Measurements from ENCODE around the gene MLF1.
A peak's percentile ranks its signal among the peaks of the same experiment; 100 is the strongest.
"Not testable (repeated sequence)": the region's sequence is repeated elsewhere in the genome, so short reads cannot be mapped to it uniquely, and the experiment has no call there.

The MLF1 gene, protein sequence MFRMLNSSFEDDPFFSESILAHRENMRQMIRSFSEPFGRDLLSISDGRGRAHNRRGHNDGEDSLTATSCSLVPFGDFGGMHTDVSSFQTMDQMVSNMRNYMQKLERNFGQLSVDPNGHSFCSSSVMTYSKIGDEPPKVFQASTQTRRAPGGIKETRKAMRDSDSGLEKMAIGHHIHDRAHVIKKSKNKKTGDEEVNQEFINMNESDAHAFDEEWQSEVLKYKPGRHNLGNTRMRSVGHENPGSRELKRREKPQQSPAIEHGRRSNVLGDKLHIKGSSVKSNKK

DNA sequence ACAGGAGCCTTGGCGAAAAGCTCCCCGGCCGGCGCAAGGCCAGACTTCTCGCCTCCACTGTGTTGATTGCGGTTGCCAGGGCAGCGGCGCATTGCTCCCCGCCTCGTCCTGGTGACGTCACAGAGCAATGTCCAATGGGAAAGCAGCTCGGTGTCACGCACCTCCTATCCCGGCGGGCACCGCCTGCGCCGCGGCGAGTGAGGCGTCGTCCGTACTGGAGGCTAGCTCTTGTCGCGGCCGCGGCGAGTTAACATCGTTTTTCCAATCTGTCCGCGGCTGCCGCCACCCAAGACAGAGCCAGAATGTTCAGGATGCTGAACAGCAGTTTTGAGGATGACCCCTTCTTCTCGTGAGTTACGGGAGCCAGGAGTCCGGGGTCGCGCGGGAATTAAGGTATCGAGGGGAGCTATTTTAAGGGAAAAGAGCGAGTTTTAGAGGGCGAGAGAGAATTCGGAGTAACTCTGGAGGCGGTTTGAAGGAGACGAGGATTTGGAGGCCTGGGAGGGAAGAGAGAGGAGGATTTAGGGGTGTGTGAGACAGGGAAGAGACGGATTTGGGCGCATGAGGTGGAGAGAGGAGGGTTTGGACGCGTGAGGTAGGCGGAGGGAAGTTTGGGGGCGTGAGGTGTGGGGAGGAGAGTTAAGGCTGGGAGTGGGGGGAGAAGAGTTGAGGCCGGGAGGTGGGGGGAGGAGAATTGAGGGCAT lies at the start of gene MLF1:
Gene MLF1 (plus strand): TSS at position 196 of the 704 bp plus-strand sequence. CDS start 107 bp downstream, at position 303.
- DNase-seq = peak; percentile 61 to 98 (median 92)

DNA sequence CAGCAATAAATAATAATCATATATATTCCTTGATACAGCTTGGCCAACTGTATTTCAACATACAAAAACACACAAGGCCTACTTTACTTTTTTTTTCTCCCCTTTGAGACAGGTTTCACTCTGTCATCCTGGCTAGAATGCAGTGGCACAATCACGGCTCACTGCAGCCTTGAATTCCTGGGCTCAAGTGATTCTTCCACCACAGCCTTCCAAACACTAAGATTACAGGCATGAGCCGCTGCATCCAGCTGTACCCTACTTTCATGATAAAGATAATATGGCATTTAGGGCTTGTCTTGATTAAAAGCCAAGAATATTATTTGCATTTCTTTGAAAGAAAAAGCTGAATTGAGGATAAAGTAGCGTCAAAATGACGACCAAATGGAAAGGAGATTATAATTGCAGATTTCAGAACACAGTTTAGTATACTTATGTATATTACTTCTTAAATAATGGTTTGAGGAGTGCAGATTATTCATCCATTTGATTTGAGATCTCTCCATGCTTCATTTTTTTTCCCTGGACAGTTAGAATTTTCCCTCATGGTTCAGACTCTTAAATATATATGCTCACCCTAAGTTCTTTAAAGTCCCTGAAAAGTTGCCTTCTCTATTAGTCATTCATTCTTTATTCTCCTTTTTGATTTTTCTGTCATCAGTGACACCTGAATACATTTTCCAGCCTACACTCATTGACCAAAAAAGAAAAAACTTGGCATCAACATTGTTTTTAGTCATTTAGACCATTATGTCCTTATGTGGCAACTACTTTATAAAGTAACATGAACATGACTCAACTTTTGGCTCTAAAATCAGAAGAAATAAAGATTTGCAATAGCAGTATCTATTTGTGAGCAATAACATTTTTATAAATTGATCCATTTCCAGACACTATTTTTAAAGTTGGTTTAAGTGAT lies 48.5 kb upstream of the MLF1 start:
- no peak for DNase-seq

DNA sequence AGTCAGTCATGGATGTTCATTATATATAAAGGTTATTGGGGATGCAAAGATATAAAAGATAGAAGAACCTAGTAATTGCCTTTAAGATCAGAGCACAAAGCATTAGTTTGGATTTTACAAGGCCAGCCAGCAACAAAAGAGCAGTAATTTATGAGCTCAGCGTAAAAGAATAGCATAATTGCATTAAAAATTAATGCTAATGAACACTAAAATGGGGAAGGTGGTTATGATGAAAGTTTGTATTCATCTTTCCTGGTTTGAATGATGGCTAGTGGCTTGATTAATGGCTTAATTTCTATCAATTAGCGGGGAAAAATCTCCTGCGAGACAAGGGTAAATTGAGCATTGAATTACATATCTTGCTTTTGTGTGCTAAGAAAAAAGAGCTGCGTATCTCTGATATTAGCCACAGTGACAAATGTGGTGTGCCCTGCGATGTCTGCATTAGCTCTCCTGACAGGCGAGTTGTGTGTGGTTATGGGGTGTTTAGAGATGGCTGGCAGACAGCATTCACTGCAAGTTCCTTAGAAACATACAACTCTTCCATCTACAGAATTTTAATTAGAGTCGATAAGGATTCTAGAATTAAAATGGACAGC lies 42.8 kb upstream of the MLF1 start:
- DNase-seq = no peak

DNA sequence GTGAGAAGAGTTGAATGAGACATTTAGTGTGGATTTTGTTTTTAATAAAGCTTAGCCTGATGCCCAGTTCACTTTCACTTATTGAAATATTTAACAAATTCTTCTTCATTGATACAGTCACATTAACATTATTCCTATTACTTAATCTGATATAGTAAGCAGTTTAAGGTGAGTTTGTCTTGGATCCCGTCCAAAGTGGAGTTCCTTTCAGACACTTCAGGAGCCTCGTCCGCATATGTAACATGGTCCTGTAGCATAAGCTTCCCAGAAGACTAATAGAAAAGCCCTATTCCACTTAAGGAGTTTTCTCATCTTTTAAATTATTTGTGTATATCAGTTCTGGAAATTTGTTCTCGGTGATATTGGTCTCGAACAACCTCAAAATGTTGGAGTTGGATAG lies 39.7 kb upstream of the MLF1 start:
- DNase-seq = no peak

DNA sequence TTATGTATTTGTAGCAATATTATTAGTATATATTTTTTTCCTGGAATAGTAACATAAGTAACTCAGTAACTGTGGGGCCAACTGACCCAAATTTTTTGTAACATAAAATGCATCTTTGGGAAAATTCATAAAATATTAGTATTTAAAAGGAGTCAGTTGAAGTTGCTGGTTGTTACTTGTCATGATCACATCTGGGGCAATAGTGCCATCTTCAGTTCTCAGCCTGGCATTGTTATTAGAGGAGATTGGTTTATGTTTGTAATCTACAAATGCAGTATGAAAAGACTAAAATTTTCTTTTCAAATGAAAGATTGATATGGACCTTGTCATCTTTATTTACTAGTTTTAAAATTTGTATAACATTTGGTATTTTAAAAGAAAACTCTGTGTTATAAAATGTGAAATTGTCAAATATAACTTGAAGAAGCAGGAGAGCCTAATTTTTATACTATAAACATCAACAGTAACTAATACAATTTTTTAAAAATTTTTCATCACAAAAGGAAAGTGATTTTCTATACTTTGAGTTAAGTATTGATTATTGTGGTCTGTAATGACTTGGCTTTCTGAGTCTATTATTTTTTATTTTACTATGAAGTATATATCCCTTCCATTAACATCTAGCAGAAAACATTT lies 38.8 kb upstream of the MLF1 start:
- peak in 1 of 58 donors; percentile 11 for DNase-seq

DNA sequence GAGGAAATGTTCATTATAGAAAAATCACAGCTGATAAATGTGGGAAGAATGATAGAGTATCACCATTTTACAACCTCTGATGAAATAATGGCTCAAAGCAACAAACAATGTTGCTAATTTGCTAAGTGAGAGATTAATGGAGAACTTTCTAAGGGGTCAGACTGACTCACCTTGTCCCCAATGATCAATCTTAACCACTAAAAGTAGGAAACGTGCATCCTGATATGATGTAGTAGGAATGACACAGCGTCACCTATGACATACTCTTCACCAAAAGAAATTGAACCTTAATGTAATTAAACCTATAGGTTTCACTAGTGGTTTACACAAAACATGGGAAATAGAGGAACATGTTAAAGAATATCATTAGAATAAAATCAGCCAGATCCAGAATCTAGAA lies 35.1 kb upstream of the MLF1 start:
- no peak for DNase-seq

DNA sequence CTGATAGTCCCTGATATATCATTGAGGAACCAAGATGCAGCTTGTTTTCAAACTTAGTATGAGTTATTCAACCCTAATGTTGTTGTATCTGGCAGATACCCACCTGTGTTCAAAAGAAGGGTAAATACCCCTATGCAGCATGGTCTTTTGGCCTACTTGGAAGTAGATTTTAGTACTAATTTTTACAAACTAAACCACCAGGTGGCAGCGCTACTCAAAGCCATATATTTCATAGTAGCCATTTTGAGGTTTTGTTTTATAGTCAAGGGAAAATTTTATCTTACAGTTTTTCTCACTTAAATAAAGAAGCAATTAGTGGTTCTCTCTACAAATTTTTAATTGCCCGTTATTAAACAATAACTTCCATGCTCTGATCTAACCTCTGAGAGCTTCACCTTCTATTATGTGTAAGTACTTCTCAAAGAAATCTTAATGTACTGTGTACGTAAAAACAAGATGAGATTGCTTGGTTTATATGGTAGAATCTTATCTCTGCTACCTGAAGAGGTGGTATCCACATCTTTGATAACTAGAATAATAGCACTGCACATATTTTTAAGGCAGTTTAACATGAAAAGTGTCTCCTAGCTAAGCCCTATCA lies 31.5 kb upstream of the MLF1 start:
- DNase-seq = no peak

DNA sequence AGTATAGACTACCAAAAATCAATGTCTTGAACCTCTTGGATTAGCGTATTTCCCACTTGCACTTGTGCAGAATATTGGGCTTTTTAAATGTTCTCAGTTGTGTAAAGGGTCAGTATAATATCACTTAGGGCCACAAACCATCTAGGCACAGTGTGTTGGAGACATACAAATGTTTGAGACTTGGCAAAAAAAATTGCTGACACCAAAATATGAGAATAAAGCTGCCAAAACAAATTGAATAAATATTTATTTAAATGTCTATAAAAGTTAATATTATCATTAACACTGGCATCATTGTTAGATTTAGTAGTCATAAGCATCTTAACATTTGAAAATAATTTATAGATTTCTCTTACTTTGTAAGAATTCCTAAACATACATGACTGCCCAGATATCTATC lies 30.9 kb upstream of the MLF1 start:
- no peak for DNase-seq

DNA sequence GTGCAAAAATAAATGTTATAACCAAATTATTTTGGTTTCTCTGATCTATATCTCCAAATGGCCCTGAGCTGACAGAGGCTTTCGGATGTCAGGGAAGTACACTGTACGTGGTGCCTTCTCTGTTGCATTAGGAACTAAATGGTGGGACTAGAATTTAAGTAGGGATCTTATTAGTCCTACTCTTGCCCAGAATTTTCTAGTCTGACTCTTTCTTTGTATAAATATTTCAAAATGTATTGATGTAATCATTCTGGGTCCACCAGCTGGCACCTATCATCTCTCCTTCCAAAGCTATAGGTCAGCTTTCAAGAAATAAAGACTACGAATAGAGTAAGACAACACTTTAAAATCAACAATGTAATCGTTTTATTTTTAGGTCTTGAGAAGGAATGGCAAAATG lies 22.3 kb upstream of the MLF1 start:
- DNase-seq = no peak

DNA sequence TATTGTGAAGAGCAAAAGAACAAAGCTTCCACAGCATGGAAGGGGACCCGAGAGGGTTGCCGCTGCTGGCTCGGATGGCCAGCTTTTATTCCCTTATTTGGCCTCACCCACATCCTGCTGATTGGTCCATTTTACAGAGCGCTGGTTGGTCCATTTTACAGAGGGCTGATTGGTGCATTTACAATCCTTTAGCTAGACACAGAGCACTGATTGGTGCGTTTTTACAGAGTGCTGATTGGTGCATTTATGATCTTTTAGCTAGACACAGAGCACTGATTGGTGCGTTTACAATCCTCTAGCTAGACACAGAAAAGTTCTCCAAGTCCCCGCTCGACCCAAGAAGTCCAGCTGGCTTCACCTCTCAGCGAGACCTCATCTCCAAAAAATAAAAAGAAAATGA lies 21.1 kb upstream of the MLF1 start:
- DNase-seq = not testable (repeated sequence)

DNA sequence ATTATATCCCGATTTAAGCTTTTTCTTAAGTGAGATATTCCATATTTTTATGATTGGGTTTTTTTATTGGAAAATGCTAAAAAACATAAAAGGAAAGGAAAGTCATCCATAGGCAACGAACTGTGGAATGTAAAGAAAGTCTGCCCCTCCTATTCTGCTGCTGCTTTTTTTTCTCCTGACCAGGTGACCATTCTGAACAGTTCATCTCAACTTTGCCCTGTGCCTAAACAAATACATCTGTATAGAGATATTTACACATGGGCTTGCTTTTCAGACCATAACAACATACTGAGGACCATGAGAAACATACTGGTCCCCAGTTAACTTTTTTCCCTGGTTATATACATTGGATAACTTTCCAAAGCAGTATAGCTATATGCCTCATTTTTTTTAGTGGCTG lies 18.9 kb upstream of the MLF1 start:
- no peak for DNase-seq

DNA sequence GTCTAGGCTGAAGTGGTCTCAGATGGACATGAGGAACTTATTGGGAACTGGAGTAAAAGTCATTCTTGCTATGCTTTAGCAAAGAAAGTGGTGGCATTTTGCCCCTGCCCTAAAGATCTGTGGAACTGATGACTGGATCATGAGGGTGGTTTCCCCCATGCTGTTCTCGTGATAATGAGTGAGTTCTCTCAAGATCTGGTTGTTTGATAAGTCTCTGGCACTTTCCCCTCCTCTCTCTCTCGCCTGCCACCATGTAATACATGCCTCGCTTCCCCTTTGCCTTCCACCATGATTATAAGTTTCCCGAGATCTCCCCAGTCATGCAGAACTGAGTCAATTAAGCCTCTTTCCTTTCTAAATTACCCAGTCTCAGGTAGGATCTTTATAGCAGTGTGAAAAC lies 11.5 kb upstream of the MLF1 start:
- DNase-seq = no peak

DNA sequence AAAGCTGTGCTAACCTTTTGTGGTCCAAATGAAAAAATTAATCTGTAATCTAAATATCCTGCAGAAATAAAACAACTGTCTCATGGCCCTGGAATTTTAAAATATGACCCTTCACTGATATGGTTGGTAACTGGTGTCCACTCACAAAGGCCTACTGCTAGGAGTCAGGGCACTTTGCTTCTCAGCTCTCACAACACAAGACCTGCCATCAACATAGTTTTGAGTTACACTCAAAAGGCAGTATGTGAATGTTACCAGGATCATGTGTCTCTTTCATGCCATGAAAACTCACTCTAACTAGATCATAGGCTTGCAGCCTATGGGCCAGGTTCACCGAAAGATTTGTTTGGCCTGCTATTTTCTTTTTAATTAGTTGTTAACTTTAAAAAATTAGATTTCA lies 10.0 kb upstream of the MLF1 start:
- DNase-seq = no peak

DNA sequence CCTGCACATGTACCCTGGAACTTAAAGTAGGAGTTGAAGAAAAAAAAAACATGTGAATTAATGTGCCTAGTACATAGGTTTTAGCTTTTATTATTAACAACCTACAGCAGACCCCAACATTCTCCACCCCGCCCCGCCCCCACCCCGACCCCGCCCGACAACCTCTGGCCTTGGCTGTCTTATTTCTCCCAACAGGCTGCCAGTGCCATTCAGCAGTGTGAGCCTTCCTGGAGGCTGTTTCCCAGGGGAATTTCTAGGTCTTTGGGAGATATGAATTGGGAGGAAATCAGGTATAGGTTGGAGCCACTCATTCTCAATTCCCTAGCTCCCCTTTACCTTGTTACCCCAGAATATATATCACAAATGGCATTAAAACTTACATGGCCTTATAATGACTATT lies 8.3 kb upstream of the MLF1 start:
- DNase-seq = no peak

DNA sequence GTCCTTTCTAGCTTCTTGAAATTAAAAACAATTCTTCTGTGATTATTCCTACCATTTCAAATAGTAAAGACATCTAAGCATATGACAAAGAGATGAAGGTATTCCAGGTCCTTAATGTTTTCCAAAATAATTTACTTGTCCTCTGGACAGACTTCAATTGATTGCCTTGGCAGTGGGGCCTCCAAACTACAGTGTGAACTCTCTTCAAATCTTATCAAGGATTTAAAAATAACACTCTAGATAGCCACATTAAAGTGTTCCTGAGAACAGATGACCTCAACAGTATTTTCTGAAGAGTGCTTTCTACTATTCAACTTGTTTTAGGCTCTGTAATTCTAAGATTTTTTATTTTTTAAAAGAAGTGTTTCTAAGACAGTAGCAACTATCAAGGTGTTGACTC lies 7.9 kb upstream of the MLF1 start:
- no peak for DNase-seq

DNA sequence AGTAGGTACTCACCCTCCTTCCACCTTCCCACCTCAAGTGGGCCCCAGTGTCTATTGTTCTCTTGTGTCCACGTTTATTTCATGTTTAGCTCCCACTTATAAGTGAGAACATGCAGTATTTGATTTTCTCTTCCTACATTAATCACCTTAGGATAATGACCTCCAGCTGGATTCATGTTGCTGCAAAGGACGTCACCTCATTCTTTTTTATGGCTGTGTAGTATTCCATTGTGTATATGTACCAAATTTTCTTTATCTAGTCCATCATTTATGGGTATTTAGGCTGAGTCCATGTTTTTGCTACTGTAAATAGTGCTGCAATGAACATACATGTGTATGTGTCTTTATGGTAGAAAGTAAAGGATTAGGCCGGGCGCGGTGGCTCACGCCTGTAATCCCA lies 5.9 kb upstream of the MLF1 start:
- no peak for DNase-seq

DNA sequence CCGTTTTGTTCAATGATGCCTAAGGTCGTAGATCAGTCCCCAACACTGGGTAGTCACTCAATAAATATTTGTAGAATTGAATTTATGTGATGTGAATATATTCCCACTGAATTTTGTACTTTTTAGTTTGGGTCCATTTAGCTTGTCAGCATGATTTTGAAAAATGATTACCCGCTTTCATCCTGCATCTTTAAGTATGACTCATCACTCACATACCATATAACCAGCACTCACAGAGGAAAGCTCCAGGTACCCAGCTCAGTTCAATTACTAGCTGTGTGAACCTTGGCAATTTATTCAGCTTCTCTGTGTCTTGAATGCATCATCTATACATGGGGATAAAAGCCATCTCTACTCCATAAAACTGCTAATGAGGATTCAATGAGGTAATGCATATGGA lies 2.2 kb upstream of the MLF1 start:
- no peak for DNase-seq

DNA sequence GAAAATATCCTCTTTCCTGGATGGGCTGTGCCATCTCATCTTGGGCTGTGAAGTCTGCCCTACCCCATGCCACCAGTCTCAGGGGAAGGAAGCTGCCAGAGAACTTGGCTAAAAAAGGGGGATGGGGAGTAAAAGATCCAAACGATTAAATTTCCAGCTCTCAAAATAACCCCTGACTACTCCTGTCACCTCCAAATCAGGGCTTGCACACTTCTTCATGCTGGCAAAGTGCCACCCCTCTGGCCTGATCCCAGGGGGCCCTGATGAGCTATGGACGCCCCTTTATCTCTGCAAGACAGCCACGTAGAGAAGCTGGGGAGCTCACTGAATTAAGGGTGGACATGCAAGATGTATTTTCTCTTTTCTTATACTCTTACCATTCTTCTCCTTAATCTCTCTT lies 1.2 kb upstream of the MLF1 start:
- no peak for DNase-seq

DNA sequence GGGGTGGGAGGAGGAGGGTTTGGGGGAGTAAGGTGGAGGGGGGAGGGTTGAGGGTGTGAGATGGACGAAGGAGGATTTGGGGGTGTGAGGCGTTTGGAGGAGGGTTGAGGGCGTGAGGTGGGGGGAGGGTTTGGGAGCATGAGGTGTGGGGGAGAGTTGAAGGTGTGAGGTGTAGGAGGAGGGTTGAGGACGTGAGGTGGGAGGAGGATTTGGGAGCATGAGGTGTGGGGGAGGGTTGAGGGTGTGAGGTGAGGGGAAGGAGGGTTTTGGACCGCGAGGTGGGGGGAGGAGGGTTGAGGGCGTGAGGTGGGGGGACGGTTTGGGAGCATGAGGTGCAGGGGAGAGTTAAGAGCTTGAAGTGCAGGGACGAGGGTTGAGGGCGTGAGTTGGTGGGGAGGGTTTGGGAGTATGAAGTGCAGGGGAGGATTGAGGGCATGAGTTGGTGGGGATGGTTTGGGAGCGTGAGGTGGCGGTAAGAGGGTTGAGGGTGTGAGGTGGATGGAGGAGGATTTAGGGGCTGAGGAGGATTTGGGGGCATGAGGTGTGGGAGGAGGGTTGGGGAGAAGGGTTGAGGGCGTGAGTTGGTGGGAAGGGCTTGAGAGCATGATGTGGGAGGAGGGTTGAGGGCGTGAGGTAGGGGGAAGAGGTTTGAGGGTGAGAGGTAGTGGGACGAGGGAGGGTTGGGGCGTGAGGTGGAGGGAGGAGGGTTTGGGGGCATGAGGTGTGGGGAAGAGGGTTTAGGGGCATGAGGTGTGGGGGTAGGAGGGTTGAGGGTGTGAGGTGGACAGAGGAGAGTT lies 1.2 kb downstream of the MLF1 start:
- DNase-seq = no peak

DNA sequence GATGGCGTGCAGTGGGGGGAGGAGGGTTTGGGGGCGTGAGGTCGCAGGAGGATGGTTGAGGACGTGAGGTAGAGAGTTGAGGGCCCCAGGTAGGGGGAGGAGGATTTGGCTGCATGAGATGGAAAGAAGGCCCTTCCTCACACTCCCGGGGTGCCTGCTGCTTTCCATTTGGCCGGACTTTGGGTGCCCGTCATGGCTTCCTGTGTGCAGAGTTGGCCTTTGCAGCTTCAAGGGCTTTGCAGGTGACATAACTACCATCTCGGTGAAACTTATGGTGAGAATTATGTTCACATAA lies 1.7 kb downstream of the MLF1 start:
- no peak for DNase-seq

Measured in anterior cingulate cortex (tissue), 58 donors.